CD4-positive, alpha-beta T cell treated with Interleukin-17A for 1 hour (primary cell): ENCODE data around the gene COX7C.
"Not testable (repeated sequence)": the region's sequence is repeated elsewhere in the genome, so short reads cannot be mapped to it uniquely, and the experiment has no call there.

ENCODE experiments used
- DNase-seq: peaks from one replicate; pipeline ENCODE4 v3.0.0-alpha.2; 2020

Gene COX7C

DNA sequence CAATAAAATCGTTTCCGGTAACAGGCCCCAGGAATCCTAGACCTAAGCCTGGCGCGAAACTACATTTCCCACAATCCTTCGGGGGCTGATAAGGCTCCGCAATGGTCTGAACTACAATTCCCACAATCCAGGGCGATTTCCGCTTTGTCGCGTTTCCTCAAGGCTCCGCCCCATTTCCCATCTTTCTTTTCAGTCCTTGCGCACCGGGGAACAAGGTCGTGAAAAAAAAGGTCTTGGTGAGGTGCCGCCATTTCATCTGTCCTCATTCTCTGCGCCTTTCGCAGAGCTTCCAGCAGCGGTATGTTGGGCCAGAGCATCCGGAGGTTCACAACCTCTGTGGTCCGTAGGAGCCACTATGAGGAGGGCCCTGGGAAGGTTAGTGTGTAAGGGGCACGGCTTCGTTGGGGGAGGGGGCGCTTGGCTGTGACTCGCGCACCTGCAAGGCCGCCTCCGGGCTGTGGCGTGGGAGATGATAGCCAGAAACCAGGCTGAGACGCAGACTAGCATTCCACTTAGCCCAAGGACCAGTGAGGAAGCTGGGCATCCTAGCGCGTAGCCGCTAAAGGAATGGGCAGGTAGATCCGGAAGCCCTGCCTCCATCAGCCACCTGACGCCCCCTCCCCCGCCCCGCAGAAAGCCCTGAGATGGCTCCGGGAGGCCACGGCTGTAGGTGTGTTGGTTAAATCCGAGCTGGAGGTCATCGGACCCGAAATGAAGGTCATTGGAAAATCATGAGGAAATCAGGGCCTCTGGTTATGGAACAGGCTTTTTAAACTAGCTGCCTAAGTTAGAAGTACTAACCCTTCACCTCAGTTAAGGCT is at the start of gene COX7C:
Gene COX7C, plus strand, starts transcription at position 186 of the 821 bp plus-strand sequence. Its CDS starts 115 bp downstream, at position 301.
- DNase-seq: peak; percentile 97

GRCh38 chr5:86569522-86570426 is 48.0 kb upstream of the COX7C start:
- not testable (repeated sequence) for DNase-seq

DNA sequence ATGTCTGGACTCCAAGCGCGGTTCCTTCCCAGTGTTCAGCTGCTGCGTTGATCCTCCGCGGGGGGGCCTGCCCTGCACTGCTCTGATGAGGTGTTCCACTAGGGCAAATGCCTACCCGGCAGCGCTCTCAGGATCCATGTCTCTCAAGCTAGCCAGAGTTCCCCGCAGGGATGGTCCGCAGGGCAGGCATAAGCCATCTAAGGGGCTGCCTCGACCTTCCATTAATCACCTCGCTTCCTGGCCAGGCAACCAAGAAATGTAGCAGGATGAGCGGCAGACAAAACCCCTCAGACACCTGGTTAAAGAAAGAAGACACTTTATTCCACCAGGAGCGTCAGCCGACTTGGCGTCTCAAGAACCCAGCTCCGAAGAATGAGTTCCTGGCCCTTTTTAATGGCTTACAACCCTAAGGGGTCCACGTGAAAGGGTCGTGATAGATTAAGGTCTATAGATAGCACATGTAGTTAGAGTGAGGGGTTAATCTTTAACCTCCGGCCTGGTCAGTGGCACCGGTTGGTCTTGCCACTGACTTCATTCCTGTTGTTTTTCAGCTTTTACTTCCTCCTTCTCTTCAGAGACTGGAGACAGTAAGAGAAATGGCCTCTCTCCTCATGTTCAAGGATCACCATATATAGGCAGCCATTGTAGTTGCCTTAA is 47.2 kb upstream of the COX7C start:
- no peak for DNase-seq

DNA sequence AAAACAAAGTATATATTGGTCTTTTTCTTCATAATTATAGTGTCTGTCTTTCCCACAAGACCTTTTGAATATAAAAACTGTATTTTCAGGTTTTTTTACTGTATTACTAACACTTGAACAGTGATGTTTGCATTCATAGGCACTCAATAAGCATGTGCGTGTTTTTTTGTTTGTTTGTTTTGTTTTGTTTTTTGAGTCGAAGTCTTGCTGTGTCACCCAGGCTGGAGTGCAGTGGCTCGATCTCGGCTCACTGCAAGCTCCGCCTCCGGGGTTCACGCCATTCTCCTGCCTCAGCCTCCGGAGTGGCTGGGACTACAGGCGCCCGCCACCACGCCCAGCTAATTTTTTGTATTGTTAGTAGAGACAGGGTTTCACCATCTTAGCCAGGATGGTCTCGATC is 46.6 kb upstream of the COX7C start:
- not testable (repeated sequence) for DNase-seq

DNA sequence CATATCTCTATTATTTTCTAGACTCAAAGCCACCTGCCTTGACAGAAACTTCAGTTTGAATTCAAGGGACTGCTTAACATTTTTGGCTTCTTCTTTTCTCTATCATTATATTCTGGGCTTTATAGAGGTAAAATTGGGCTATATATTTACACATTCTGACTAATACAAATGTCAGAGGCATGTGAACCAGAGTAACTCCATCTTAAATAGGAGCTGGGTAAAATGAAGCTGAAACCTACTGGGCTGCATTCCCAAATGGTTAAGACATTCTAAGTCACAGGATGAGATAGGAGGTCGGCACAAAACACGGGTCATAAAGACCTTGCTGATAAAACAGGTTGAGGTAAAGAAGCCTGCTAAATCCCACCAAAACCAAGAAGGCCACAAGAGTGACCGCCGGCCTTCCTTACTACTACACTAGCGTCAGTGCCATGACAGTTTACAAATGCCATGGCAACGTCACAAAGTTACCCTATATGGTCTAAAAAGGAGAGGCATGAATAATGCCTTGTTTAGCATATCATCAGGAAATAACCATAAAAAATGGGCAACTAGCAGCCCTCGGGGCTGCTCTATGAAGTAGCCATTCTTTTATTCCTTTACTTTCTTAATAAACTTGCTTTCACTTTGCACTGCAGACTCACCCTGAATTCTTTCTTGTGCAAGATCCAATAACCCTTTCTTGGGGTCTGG is 44.8 kb upstream of the COX7C start:
- no peak for DNase-seq

GRCh38 chr5:86579502-86579901 is 38.2 kb upstream of the COX7C start:
- DNase-seq: no peak

DNA sequence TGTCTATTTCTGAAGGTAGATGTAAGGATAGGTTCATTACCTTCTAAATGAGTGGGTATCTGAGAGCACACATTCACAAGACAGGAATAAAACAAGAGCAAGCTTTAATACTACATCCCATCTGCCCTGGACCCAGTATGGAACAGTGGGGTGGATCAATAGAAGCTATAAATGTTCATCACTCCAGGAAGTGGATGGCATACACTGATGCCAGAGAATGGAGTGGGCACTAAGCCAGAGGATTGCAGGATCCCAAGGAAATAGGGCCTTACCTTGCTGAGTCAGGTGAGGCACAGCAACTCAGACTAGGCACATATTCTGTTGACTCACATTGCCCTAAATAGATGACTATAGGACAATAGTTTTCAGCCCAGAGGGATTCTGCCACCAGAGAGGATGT is 21.3 kb upstream of the COX7C start:
- no peak for DNase-seq

GRCh38 chr5:86605881-86606280 is 11.9 kb upstream of the COX7C start:
- DNase-seq: no peak

DNA sequence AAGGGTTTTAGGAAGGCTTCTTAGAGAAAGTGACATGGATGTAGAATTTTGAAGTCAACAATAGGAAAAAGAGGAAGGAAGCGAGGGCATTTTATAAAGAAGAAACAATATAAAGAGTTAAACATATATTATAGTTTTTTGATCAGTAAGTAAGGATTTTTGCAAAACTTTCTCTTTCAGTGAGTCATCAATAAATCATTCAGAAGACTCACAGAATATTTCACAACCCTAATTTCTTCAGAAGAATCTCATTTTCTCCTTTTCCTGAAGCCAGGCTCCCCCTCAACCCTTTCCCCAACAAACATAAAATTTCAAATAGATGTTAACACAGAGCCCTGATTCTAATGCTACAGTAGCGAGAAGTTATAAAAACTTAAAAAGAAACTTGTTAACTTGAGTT is 4.3 kb upstream of the COX7C start:
- DNase-seq: no peak

DNA sequence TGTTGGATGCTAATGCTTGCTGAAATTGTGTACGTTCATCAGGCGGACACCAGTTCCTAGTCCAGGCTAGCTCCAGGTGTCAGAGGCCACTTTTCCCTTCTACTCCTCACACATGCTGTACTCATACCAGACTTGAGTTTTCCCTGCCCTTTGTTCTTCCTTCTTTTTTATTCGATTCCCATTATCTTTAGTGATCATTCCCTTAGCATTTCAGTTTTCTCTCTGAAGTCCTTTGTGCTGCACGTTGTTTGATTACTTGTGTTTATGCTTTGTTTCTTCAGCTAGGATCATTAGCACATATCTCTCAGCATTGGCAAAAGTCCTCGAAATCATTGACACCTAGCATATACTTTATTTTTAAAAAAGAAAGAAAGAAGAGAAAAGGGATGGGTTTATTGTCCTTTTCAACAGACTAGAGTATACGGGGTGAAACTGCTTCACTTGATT is 409 bp upstream of the COX7C start:
- no peak for DNase-seq

GRCh38 chr5:86623785-86624483 is 6.2 kb downstream of the COX7C start:
- DNase-seq: no peak

DNA sequence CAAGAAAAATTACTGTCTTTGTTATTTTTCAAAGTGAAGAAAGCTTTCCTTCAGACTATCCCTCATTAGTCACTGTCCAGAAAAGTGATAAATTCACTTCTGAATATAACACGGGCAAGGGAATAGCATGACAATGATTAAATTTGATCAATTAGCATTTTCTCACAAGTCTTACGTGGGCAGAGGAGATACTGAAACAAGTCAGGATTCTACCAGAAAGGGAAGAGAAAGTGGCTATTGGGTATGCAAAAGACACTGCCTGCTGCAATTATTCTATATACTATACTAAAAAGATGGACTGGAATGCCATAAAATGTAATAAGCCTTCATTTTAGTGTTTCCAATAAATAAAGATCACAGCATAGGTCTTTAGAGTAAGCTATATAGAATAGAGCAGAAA is 7.4 kb downstream of the COX7C start:
- no peak for DNase-seq

GRCh38 chr5:86626149-86626548 is 8.4 kb downstream of the COX7C start:
- no peak for DNase-seq

GRCh38 chr5:86631165-86631564 is 13.4 kb downstream of the COX7C start:
- no peak for DNase-seq

DNA sequence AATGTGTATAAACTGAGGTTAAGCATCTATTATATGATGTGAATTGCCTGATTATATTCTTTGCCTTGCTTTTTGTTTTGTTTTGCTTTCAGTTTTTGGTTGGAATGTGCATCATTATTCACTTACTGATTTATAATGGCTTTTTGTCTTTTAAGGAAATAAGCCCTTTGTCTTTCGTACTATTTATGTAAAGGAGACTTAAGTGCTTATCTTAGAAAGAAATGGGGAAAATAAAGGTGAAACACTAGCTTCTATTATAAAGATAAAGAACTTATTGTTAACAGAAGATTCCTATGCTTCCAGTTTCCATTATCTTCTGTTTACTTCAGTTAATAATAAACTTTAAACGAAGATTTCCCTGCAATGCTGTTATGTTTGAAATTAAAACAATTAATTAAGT is 23.3 kb downstream of the COX7C start:
- DNase-seq: no peak

DNA sequence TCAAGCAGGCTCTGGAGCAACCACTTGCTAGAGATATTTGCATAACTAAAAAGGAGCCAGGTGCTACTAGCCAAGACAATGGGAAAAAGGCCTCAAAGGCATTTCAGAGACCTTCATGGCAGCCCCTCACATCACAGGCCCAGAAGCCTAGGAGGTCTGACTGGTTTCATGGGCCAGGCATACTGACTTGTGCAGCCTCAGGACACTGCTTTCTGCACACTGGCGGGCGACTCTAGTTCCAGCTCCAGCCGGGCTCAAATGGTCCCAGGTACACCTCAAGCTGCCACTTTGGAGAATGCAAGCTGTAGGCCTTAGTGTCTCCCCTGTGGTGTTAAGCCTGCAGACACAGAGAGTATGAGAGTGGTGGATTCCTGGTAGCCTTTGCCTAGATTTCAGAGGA is 27.1 kb downstream of the COX7C start:
- DNase-seq: no peak

- DNase-seq: no peak
Measured at GRCh38 chr5:86645885-86646284, 28.1 kb downstream of the COX7C start.

- no peak for DNase-seq
Measured at GRCh38 chr5:86646671-86647070, 28.9 kb downstream of the COX7C start.

GRCh38 chr5:86649832-86650505 is 32.2 kb downstream of the COX7C start:
- no peak for DNase-seq

DNA sequence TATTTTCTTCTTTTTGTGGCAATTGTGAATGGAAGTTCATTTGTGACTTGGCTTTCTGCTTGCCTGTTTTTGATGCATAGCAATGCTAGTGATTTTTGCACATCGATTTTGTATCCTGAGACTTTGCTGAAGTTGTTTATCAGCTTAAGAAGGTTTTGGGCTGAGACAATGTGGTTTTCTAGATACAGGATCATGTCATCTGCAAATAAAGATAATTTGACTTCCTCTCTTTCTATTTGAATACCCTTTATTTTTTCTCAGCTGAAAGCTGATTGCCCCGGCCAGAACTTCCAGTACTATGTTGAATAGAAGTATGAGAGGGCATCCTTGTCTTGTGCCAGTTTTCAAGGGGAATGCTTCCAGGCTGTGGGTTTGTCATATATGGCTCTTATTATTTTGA is 43.0 kb downstream of the COX7C start:
- DNase-seq: not testable (repeated sequence)

DNA sequence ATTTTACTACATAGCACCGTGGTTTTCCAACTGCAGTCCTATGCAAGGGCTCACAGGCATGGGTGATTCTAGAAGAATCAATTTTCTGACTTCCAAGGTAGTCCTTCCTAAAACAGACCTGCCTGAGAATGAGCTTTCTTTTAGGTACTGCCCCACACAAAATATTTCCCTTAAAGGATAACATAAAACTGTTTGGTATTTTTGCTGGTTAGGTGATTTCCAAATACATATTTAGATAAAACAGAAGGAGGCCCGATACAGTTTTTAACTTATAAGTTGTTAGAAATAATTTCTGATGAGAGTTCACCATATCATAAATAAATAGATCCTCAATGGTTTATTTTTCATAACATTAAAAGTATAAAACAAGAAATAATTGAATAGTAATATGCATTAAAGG is 46.4 kb downstream of the COX7C start:
- no peak for DNase-seq
